ENCODE results near the gene PTPRD. TPM values are rescaled to one million over a fixed set of nuclear protein-coding genes. Genes with fewer than 3 reads are reported as not detected.

Gene PTPRD
- 24.3 and 197 TPM in 2 replicates for total RNA-seq (ENCODE audit: low replicate concordance)
- long read RNA-seq, partial matches to known transcripts = 3 of 8 reads
- long read RNA-seq, other reads (novel, unspliced or antisense) = 5 of 8 reads

- Mint-ChIP-seq H3K9me3 (no peaks in the 10 kb centered on the region), H3K27ac (peak within 1 kb of the TSS; percentile 76), H3K4me3 (peak within 1 kb of the TSS; percentile 94), H3K27me3 (peaks cover 82% of the 10 kb centered on the region), H3K4me1 (ENCODE audit: unreplicated experiment) (peaks cover 7% of the 10 kb centered on the region), H3K36me3 (no peaks in the 10 kb centered on the region)
- DNase-seq (ENCODE audit: extremely low spot score, unreplicated experiment) = peak; percentile 79
- peak; percentile 71 for TF ChIP-seq CTCF (conservative IDR thresholded peaks at IDR 0.05)
Observed at GRCh38 chr9:10612641-10613398, at the start of gene PTPRD. Gene PTPRD (minus strand): TSS chr9:10613002.

GRCh38 chr9:10661994-10662393, 49.2 kb upstream of the PTPRD start:
- H3K27ac Mint-ChIP-seq = no peak overlapping the region
- H3K36me3 Mint-ChIP-seq = no peaks in the 10 kb centered on the region
- DNase-seq (ENCODE audit: extremely low spot score, unreplicated experiment) = no peak
- H3K9me3 Mint-ChIP-seq = no peaks in the 10 kb centered on the region
- TF ChIP-seq CTCF (conservative IDR thresholded peaks at IDR 0.05) = no peak
- H3K4me1 Mint-ChIP-seq (ENCODE audit: unreplicated experiment) = no peaks in the 10 kb centered on the region
- H3K27me3 Mint-ChIP-seq = peaks cover 4% of the 10 kb centered on the region
- no peak overlapping the region for H3K4me3 Mint-ChIP-seq

GRCh38 chr9:10661376-10661775, 48.6 kb upstream of the PTPRD start:
- Mint-ChIP-seq H3K4me1 (ENCODE audit: unreplicated experiment) (no peaks in the 10 kb centered on the region), H3K27ac (no peak overlapping the region), H3K27me3 (peaks cover 4% of the 10 kb centered on the region), H3K36me3 (no peaks in the 10 kb centered on the region), H3K9me3 (no peaks in the 10 kb centered on the region), H3K4me3 (no peak overlapping the region)
- no peak for TF ChIP-seq CTCF (conservative IDR thresholded peaks at IDR 0.05)
- DNase-seq (ENCODE audit: extremely low spot score, unreplicated experiment) = no peak

- DNase-seq (ENCODE audit: extremely low spot score, unreplicated experiment) = no peak
- Mint-ChIP-seq H3K27me3 (peaks cover 3% of the 10 kb centered on the region), H3K4me1 (ENCODE audit: unreplicated experiment) (no peaks in the 10 kb centered on the region), H3K9me3 (no peaks in the 10 kb centered on the region), H3K27ac (no peak overlapping the region), H3K4me3 (no peak overlapping the region), H3K36me3 (no peaks in the 10 kb centered on the region)
- TF ChIP-seq CTCF (conservative IDR thresholded peaks at IDR 0.05) = no peak
Observed at GRCh38 chr9:10651012-10651411, 38.2 kb upstream of the PTPRD start.

- DNase-seq (ENCODE audit: extremely low spot score, unreplicated experiment) = no peak
- no peak overlapping the region for H3K4me3 Mint-ChIP-seq
- H3K9me3 Mint-ChIP-seq = no peaks in the 10 kb centered on the region
- no peaks in the 10 kb centered on the region for H3K4me1 Mint-ChIP-seq (ENCODE audit: unreplicated experiment)
- no peaks in the 10 kb centered on the region for H3K36me3 Mint-ChIP-seq
- no peak for TF ChIP-seq CTCF (conservative IDR thresholded peaks at IDR 0.05)
- H3K27ac Mint-ChIP-seq = no peak overlapping the region
- H3K27me3 Mint-ChIP-seq = peaks cover 3% of the 10 kb centered on the region
Observed at GRCh38 chr9:10649076-10649475, 36.3 kb upstream of the PTPRD start.
